Activated CD4-positive, alpha-beta T cell treated with anti-CD3 and anti-CD28 coated beads, Interleukin-2, Interleukin-6, amounts not matched to agents 100 ng/mL and 50 ng/mL, durations not matched to agents 16 hours and 8 hours (primary cell): ENCODE measurements around the gene NADK2.
"Not testable (repeated sequence)": the region's sequence is repeated elsewhere in the genome, so short reads cannot be mapped to it uniquely, and the experiment has no call there.

Source experiments
- DNase-seq: peaks from one replicate; pipeline ENCODE4 v3.0.0-alpha.2; 2020

Gene NADK2

DNA sequence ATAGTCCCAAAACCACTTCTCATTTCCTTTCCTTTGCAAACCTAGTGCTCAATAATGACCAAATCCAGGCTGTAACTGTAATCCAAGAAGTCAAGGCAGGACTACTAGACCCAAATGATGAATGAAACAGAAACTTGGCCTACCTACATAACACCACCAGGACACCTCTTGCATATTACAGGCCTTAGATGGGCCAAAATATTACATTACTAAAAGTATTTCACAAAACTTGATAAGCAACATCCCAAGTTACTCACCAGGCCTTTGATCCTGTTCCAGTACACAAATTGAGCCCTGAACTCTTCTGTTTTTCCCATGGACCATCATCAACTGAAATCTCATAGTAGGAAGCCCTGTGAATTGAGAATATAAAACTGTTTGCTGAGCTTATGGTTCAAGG lies 34.8 kb downstream of the NADK2 start:
- no peak for DNase-seq

- DNase-seq = no peak
Observed at GRCh38 chr5:36205329-36205728, 36.4 kb downstream of the NADK2 start.

DNA sequence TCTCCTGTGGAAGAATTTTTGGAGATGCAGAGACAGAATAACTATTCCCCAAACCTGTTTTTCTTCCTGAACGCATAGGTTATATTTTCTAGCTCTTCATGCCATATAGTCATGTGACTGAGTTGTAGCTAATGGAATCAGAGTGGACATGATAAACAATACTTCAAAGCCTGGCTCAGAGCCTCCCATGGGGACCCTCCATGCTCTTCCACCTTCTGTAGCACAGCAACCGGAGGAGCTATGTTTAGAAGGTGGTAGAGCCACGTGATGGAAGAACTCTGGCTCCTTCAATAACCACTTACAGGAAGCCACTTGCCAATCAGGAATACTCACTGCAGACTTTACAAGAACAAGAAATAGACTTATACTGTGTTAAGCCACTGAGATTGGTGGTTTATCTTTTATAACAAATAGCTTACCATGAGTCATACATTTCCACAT lies 39.2 kb downstream of the NADK2 start:
- no peak for DNase-seq

DNA sequence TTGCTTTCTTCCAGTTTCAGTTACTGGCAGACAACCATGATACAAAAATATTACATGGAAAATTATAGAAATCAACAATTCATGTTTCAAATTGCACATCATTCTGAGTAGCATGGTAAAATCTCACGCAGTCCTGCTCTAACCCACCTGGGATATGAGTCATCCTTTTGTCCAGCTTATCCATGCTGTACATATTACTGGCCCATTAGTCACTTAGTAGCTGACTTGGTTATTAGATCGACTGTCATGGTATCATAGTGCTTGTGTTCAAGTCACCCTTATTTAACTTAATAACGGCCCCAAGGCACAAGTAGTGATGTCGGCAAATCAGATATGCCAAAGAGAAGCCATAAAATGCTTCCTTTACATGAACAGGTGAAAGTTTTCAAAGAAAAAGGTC lies 41.2 kb downstream of the NADK2 start:
- DNase-seq = no peak

DNA sequence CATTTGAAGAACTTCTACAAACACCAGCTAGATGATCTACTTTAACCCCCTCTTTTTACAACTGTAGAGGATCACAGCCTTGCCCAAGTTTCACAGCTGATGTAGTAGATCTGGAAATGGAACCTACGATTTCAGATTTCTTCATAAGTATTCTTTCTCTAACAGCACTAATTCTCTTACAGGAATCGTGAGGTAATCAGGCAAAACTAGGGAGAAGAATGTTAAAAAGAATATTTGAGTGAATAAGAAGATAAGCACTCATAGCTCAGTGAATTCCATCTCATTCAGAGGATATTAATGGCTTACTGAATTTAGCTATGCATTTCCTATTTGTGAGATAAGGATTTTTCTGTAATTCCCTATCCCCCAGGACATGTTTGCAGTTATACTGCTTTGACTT lies 42.1 kb downstream of the NADK2 start:
- DNase-seq = no peak

GRCh38 chr5:36198783-36199182 lies 42.9 kb downstream of the NADK2 start:
- not testable (repeated sequence) for DNase-seq

- no peak for DNase-seq
Observed at GRCh38 chr5:36198281-36198680, 43.4 kb downstream of the NADK2 start.

DNA sequence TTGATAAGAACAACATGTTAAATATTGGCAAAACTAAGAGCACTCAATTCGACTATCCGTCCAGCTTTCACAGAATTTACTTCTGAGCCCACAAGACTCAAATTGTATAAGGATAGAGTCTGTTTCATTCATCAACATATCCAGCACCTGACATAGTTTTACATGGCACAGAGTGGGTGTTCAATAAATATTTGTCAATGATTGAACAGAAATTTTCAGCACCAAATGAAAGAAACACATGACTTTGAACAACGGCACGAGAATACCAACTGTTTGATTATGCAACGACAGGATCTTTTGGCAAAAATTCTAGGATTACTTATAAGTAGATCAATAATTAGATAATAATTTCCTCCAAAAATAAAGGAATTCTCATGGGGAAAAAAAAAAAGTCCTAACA lies 48.0 kb downstream of the NADK2 start:
- DNase-seq = no peak

DNA sequence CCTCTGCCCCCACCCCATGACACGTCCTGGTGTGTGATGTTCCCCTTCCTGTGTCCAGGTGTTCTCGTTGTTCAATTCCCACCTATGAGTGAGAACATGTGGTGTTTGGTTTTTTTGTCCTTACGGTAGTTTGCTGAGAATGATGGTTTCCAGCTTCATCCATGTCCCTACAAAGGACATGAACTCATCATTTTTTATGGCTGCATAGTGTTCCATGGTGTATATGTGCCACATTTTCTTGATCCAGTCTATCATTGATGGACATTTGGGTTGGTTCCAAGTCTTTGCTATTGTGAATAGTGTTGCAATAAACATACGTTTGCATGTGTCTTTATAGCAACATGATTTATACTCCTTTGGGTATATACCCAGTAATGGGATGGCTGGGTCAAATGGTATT lies 57.3 kb downstream of the NADK2 start:
- not testable (repeated sequence) for DNase-seq

- DNase-seq = no peak
Observed at GRCh38 chr5:36181774-36182173, 60.0 kb downstream of the NADK2 start.

GRCh38 chr5:36180556-36181350 lies 61.0 kb downstream of the NADK2 start:
- no peak for DNase-seq

GRCh38 chr5:36179950-36180349 lies 61.8 kb downstream of the NADK2 start:
- DNase-seq = no peak

DNA sequence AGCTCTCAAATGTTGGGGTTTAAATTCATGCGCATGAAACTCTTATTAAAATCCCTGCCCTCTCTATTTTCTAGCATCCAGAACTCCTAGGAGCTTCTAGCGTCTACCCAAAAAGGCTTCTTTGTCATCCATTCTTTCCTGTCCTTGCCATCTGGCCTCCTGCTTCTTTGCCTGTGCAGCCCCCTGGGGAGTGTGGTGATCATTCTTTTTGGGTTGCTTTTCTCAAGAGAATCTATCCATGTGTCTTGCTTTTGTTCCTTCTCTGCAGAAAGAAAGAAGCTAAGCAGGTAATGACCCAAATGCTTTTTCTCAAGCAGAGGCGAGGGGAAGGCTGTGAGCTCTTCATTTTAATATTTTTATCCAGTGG lies 63.2 kb downstream of the NADK2 start:
- no peak for DNase-seq

DNA sequence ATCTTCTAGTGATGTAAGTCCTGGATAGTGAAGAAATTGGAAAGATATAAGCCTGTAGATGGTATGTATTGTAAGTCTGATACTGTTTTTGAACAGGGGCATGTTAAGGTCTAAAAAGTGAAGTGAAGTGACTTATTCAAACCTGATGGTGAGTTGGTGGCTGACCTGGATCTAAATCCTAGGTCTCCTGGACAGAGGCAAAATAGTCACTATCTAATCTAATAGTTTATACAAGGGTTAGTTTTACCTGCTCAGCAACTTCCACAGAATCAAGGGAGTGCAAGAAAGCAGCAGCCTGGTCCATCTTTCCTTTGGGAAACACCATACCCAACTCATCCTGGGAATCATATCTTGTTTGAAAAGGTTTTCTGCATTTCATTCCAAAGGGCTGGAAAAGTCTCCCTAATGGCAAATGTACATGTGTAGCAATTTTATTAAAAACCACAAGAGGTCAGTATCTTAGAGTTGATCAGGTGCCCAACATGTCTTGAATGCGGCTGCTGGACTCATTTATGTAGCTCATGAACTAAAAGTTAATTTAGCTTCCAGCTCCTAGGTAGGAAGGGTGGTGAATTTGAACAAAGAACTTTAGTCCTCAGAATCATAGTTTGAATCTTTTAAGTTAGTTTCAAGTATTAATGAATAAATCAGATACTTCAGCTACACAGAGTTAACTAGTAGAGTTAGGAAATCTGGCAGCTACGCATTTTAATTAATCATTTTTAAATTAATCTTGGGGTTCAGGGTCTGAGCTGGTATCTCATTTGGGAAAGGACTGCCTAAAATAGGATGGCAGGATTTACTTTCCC lies 63.8 kb downstream of the NADK2 start:
- DNase-seq = no peak

- DNase-seq = no peak
Observed at GRCh38 chr5:36177154-36177553, 64.6 kb downstream of the NADK2 start.

- DNase-seq = no peak
Observed at GRCh38 chr5:36175043-36175442, 66.7 kb downstream of the NADK2 start.

GRCh38 chr5:36174119-36174518 lies 67.6 kb downstream of the NADK2 start:
- no peak for DNase-seq

DNA sequence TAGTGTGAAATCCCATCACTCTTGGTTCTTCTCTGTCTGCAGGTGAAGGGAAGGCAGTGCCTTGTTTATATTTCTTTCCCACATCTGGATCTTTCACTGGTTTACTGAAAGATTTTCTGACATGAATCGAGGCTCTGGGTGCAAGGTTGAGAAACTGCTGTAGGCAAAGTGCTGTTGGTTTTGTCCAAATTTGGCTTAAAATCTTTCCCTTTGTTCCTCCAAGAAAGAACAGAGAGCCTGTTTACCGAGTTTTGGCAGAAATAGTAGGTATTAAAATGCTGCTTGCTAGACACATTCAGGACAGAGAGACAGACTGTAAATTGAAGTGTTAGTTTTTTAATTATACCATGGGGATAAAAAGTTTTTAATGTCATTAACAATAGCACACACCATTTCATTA lies 68.3 kb downstream of the NADK2 start:
- DNase-seq = no peak

GRCh38 chr5:36172599-36172998 lies 69.1 kb downstream of the NADK2 start:
- no peak for DNase-seq

DNA sequence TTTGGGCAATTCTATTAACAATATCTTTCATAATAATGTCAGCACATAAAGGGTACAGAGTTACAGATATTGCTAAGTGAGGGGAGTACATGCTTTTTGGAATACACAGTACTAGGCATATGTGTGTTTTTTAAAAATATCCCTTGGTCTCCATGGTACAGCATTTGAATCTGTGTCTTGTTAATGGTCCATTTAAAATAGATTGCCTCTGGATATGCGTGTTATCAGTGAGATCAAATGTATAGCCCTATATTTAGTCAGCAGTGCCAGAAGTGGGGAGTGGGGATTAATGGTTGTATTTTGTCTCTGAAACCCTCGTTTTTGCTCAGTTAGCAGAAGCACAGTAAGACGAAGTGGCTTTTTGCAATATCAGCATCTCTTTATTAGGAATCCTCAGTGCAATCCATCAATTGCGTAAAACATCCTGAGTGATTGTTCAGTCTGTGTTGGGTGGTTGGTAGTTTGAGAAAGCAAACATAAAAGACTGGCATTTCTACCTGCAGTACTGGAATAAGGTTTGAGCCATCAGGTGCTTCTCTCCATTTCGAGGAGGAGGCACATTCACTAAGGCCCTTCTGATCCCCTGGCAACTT lies 70.8 kb downstream of the NADK2 start:
- no peak for DNase-seq

- no peak for DNase-seq
Observed at GRCh38 chr5:36168737-36169136, 73.0 kb downstream of the NADK2 start.

GRCh38 chr5:36164461-36164860 lies 77.3 kb downstream of the NADK2 start:
- DNase-seq = no peak

- no peak for DNase-seq
Observed at GRCh38 chr5:36162810-36163486, 78.8 kb downstream of the NADK2 start.
